Neural crest cell (in vitro differentiated cells): ENCODE data around the gene RIPOR1. TPM values are rescaled to one million over a fixed set of nuclear protein-coding genes. Genes with fewer than 3 reads are reported as not detected.

ENCODE experiments used
- DNase-seq: peaks from one replicate; pipeline ENCODE4 v3.0.0; 2021; ENCODE audit warnings: low read depth, mixed read lengths, low spot score
- H3K27ac Mint-ChIP-seq: one replicate; pipeline ENCODE4 v1.8.0; 2021; ENCODE audit warnings: mild to moderate bottlenecking, mixed read lengths; ENCODE audit not compliant: unreplicated experiment
- H3K27me3 Mint-ChIP-seq: 2 replicates; pipeline ENCODE4 v1.8.0; 2021; ENCODE audit warnings: low read depth, mild to moderate bottlenecking, mixed read lengths
- H3K36me3 Mint-ChIP-seq: 2 replicates; pipeline ENCODE4 v1.8.0; 2021; ENCODE audit warnings: low read depth, mild to moderate bottlenecking, mixed read lengths
- H3K4me1 Mint-ChIP-seq: 2 replicates; pipeline ENCODE4 v1.8.0; 2021; ENCODE audit warnings: mixed read lengths
- H3K4me3 Mint-ChIP-seq: one replicate; pipeline ENCODE4 v1.8.0; 2021; ENCODE audit warnings: mild to moderate bottlenecking, mixed read lengths
- H3K9me3 Mint-ChIP-seq: 2 replicates; pipeline ENCODE4 v1.8.0; 2021; ENCODE audit warnings: mixed read lengths
- CTCF ChIP-seq: fragments of 200-600 bp; sonication (generic); conservative IDR thresholded peaks from 2 replicates; pipeline ENCODE4 v1.5.0; 2021; ENCODE audit warnings: antibody characterized with exemption, mild to moderate bottlenecking
- total RNA-seq: library from RNA; stranded (reverse); gene quantifications from 2 replicates; pipeline ENCODE4 v1.2.1, GENCODE V29; 2021

The RIPOR1 gene
- total RNA-seq, 1 donor from 2014 or later: 60.6 TPM

DNA sequence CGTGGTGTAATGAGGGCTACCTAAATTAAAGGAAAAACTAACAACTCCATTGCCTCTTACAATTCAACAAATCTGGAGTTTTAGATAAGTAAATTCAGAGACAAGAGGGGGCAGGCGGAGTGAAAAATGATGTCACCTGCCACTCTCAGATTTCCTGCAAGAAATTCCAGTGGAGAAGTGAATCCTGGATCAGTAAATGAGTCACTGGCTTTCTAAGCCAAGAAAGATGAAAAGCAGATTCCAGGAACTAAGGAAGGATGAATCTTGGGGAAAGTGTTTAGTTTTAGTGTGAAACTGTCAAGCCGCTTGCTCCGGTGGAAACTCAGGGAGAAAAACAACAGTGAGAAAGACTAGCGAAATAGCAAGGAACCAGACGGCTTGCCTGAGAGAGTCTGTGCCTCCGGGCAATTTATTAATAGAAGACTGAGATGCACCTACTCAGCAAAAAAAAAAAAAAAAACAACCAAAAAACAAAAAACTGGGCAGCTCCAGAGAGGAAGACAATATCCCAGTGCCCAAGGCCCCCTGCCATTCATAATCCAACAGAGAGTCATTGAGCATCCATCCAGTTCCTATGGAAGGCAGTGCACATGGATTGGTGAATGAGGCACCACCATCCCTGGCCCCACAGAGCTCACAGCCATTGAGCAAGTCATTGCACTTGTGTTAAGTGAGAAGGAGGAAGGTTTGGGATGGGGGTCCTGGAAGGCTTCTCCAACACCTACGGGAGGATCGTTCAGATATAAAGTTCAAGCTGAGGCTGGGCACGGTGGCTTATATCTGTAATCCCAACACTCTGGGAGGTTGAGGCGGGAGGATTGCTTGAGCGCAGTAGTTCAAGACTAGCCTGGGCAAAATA, 12.1 kb upstream of the RIPOR1 start:
- H3K36me3 Mint-ChIP-seq: no peaks in the 10 kb centered on the region
- H3K27me3 Mint-ChIP-seq: peaks cover 7% of the 10 kb centered on the region
- no peaks in the 10 kb centered on the region for H3K9me3 Mint-ChIP-seq
- no peak for TF ChIP-seq CTCF
- H3K4me1 Mint-ChIP-seq: peaks cover 12% of the 10 kb centered on the region
- DNase-seq: no peak
- H3K27ac Mint-ChIP-seq: no peak overlapping the region
- H3K4me3 Mint-ChIP-seq: no peak overlapping the region

DNA sequence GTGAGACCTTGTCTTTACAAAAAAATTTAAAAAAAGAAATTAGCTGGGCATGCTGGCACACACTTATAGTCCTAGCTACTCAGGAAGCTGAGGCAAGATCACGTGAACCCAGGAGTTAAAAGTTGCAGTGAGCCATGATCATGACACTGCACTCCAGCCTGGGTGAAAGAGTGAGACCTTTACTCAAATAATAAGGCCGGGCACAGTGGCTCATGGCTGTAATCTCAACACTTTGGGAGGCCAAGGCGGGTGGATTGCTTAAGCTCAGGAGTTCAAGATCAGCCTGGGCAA, 11.5 kb upstream of the RIPOR1 start:
- Mint-ChIP-seq H3K27me3 (peaks cover 9% of the 10 kb centered on the region), H3K36me3 (no peaks in the 10 kb centered on the region)

DNA sequence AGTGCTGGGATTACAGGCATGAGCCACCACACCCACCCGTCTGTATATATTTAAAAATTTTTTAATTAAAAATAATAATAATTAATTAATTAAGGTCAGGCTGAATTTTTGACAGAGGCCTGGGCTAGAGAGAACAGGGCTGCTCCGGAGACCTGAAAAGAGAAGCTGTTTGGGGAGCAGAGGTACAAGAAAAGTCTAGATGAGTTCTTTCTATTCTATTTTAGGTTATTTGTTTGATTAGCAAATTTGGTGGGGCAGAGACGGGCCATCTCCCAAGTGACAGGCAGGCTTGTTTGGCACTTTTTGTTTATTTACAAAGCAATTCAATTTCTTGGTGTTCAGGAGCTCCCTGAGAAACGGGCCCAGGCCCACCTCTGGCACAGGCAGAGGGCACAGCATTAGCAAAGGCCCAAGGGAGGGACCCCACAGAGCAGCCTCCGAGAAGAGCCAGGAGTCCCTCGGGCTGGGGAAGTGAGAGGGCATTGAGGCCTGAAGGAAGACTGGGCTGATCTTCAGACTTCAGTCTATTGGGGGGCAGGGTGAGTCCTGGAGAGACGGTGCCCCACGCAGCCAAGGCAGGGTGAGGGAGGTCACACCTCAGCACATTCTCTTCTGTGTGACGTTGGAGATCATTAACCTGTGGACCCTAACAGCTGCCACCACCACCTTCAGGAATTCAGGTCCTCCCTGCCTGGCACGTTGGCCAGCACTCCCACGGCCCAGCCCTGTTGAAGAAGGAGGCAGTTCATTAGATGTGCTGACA, 10.8 kb upstream of the RIPOR1 start:
- Mint-ChIP-seq H3K4me1 (peaks cover 15% of the 10 kb centered on the region), H3K9me3 (no peaks in the 10 kb centered on the region), H3K36me3 (no peaks in the 10 kb centered on the region), H3K27me3 (peaks cover 9% of the 10 kb centered on the region), H3K27ac (no peak overlapping the region), H3K4me3 (no peak overlapping the region)
- no peak for TF ChIP-seq CTCF
- no peak for DNase-seq

More for the DNA sequence above, 11.5 kb upstream of the RIPOR1 start:
- Mint-ChIP-seq H3K4me1 (peaks cover 15% of the 10 kb centered on the region), H3K4me3 (no peak overlapping the region), H3K27ac (no peak overlapping the region), H3K9me3 (no peaks in the 10 kb centered on the region)
- DNase-seq: no peak
- no peak for TF ChIP-seq CTCF

GRCh38 chr16:67518676-67519075, 10.0 kb upstream of the RIPOR1 start:
- Mint-ChIP-seq H3K27ac (no peak overlapping the region), H3K4me3 (no peak overlapping the region), H3K36me3 (no peaks in the 10 kb centered on the region), H3K9me3 (no peaks in the 10 kb centered on the region), H3K27me3 (peaks cover 9% of the 10 kb centered on the region), H3K4me1 (peaks cover 15% of the 10 kb centered on the region)
- TF ChIP-seq CTCF: no peak
- no peak for DNase-seq

GRCh38 chr16:67519242-67519641, 9.4 kb upstream of the RIPOR1 start:
- DNase-seq: no peak
- H3K36me3 Mint-ChIP-seq: no peaks in the 10 kb centered on the region

More at GRCh38 chr16:67519242-67519641, 9.4 kb upstream of the RIPOR1 start:
- Mint-ChIP-seq H3K4me1 (peaks cover 15% of the 10 kb centered on the region), H3K4me3 (no peak overlapping the region), H3K27ac (no peak overlapping the region), H3K27me3 (peaks cover 9% of the 10 kb centered on the region), H3K9me3 (no peaks in the 10 kb centered on the region)
- TF ChIP-seq CTCF: no peak
